ENCODE results near the gene SLC16A12. TPM values are rescaled to one million over a fixed set of nuclear protein-coding genes. Genes with fewer than 3 reads are reported as not detected.

Gene SLC16A12
- total and polyA plus RNA-seq, 2 of the 13 experiments (the other 11 are each of a cell fraction or from before 2014, with no cell fraction given): 0.02 TPM; not detected in 1

GRCh38 chr10:89582022-89582421 lies 46.6 kb upstream of the SLC16A12 start:
- peaks cover 0 to 8% of the 10 kb centered on the region in 2 experiments; a peak in 2 of 5 replicates for H3K36me3 ChIP-seq (replicated peaks in 1 of 2; ENCODE audit: control insufficient read depth in 1 of 2, insufficient read depth in 2 of 2, low read length in 2 of 2)
- 89% methylated on average over 1 of the region's 1 CpG for WGBS (ENCODE audit: low lambda C conversion rate)
- intact Hi-C loops (cut with micrococcal nuclease; ENCODE audit: unreplicated experiment): no loop called here
- ATAC-seq (no peak), FAIRE-seq (no peak), DNase-seq (ENCODE audit: low spot score) (no peak)
- no peak overlapping the region for H2AFZ ChIP-seq (ENCODE audit: low read length)
- BruUV-seq (replicated peaks): no TSS peak
- peaks cover 7% of the 10 kb centered on the region; the same call in 1 of the 2 replicates for H3K4me1 ChIP-seq (ENCODE audit: insufficient read depth, low read length)
- no peaks in the 10 kb centered on the region for H3K79me2 ChIP-seq (ENCODE audit: insufficient read depth, low read length)
- ChIA-PET CTCF (ENCODE audit: low intra/inter-chr PET ratio, low total read pairs) (no interaction called here), POLR2A (interaction anchor here (1.0 kb wide), 1 partner anchor 62 kb away, joined by 3 read pairs; no protein-coding TSS in a partner anchor)
- no peak overlapping the region for H3K4me2 ChIP-seq (ENCODE audit: low read depth, low read length)
- in situ Hi-C loops (cut with HindIII; ENCODE audit: extremely low pct_ligation_motif_present, low pct_unique_long_range_greater_than_20kb): no loop called here
- H3K4me3 ChIP-seq (replicated peaks in 1 of 3; ENCODE audit: insufficient read depth in 1 of 3, low read depth in 2 of 3, low read length in 3 of 3): no peak overlapping the region
- no peaks in the 10 kb centered on the region for H4K20me1 ChIP-seq (ENCODE audit: insufficient read depth, low read length)
- H3K9ac ChIP-seq (ENCODE audit: insufficient read depth, low read depth, low read length): no peak overlapping the region
- H3K9me3 ChIP-seq (ENCODE audit: low read length): no peaks in the 10 kb centered on the region
- H3K27ac ChIP-seq (ENCODE audit: extremely low read length, insufficient read depth, low read length): no peak overlapping the region
- no peak for TF ChIP-seq CREM (IDR thresholded peaks at IDR 0.05)
- no peak for TF ChIP-seq CREM (CRISPR knock-in tag; IDR thresholded peaks at IDR 0.05)
- TF ChIP-seq NR1H2 (CRISPR knock-in tag; IDR thresholded peaks at IDR 0.05; ENCODE audit: borderline replicate concordance, low read depth): no peak
- no peak for TF ChIP-seq SCMH1 (CRISPR knock-in tag; IDR thresholded peaks at IDR 0.05; ENCODE audit: borderline replicate concordance)
- TF ChIP-seq SATB2 (CRISPR knock-in tag; IDR thresholded peaks at IDR 0.05): no peak
- no peak for TF ChIP-seq PLSCR1 (CRISPR knock-in tag; IDR thresholded peaks at IDR 0.05; ENCODE audit: borderline replicate concordance)
- no peak for TF ChIP-seq ZNF530 (CRISPR knock-in tag; IDR thresholded peaks at IDR 0.05; ENCODE audit: low read depth)
- H3K27me3 ChIP-seq (ENCODE audit: control insufficient read depth in 1 of 2, insufficient read depth in 2 of 2, low read length in 2 of 2): no peaks in the 10 kb centered on the region

GRCh38 chr10:89580243-89580642 lies 44.8 kb upstream of the SLC16A12 start:
- Histone ChIP-seq H3K9me3 (ENCODE audit: low read length) (no peaks in the 10 kb centered on the region), H4K20me1 (ENCODE audit: insufficient read depth, low read length) (no peaks in the 10 kb centered on the region), H3K36me3 (replicated peaks in 1 of 2; ENCODE audit: control insufficient read depth in 1 of 2, insufficient read depth in 2 of 2, low read length in 2 of 2) (peaks cover 0 to 5% of the 10 kb centered on the region in 2 experiments; a peak in 2 of 5 replicates), H3K4me3 (replicated peaks in 1 of 3; ENCODE audit: insufficient read depth in 1 of 3, low read depth in 2 of 3, low read length in 3 of 3) (no peak overlapping the region), H3K27me3 (ENCODE audit: control insufficient read depth in 1 of 2, insufficient read depth in 2 of 2, low read length in 2 of 2) (no peaks in the 10 kb centered on the region), H3K27ac (ENCODE audit: extremely low read length, insufficient read depth, low read length) (no peak overlapping the region), H3K79me2 (ENCODE audit: insufficient read depth, low read length) (no peaks in the 10 kb centered on the region), H3K4me1 (ENCODE audit: insufficient read depth, low read length) (peaks cover 7% of the 10 kb centered on the region; the same call in 1 of the 2 replicates), H2AFZ (ENCODE audit: low read length) (no peak overlapping the region), H3K9ac (ENCODE audit: insufficient read depth, low read depth, low read length) (no peak overlapping the region), H3K4me2 (ENCODE audit: low read depth, low read length) (no peak overlapping the region)
- ChIA-PET POLR2A (no interaction called here), CTCF (ENCODE audit: low intra/inter-chr PET ratio, low total read pairs) (no interaction called here)
- intact Hi-C loops (cut with micrococcal nuclease; ENCODE audit: unreplicated experiment): no loop called here
- ATAC-seq (0 out of 3 replicates have a peak, but pooled peaks have one; percentile 29), FAIRE-seq (peak; percentile 40), DNase-seq (ENCODE audit: low spot score) (no peak)
- BruUV-seq (replicated peaks): no TSS peak
- 95% methylated on average over 4 of the region's 4 CpGs for WGBS (ENCODE audit: low lambda C conversion rate)
- in situ Hi-C loops (cut with HindIII; ENCODE audit: extremely low pct_ligation_motif_present, low pct_unique_long_range_greater_than_20kb): no loop called here
- TF ChIP-seq JUN (CRISPR knock-in tag; IDR thresholded peaks at IDR 0.05): no peak
- no peak for TF ChIP-seq ZNF281 (CRISPR knock-in tag; IDR thresholded peaks at IDR 0.05; ENCODE audit: borderline replicate concordance)
- TF ChIP-seq ZNF883 (CRISPR knock-in tag; IDR thresholded peaks at IDR 0.05; ENCODE audit: not compliant biosample characterization): no peak
- no peak for TF ChIP-seq MLX (CRISPR knock-in tag; IDR thresholded peaks at IDR 0.05)
- TF ChIP-seq ZNF451 (CRISPR knock-in tag; IDR thresholded peaks at IDR 0.05): no peak
- TF ChIP-seq SRSF1 (optimal IDR thresholded peaks at IDR 0.05; ENCODE audit: low read depth, low read length): no peak
- no peak for TF ChIP-seq EP300 (IDR thresholded peaks at IDR 0.05; ENCODE audit: low read depth in 2 of 2, low read length in 2 of 2)
- TF ChIP-seq EP300 (CRISPR knock-in tag; IDR thresholded peaks at IDR 0.05; ENCODE audit: borderline replicate concordance): no peak
- no peak for TF ChIP-seq ZNF101 (CRISPR knock-in tag; IDR thresholded peaks at IDR 0.05; ENCODE audit: borderline replicate concordance, low read depth)
